SIG-M5 treated with dmso at 0.1 percent for 504 hours (cell line): ENCODE data around the gene C3.
"Not testable (repeated sequence)": the region's sequence is repeated elsewhere in the genome, so short reads cannot be mapped to it uniquely, and the experiment has no call there.

ENCODE experiments used
- DNase-seq: peaks from one replicate; lab custom pipeline; 2025; ENCODE audit not compliant: unreplicated experiment; lab: John Stamatoyannopoulos, UW

C3 gene

GRCh38 chr19:6720369-6721137 lies at the start of gene C3:
Gene C3 (minus strand): TSS chr19:6720650. CDS start chr19:6720589, 61 bp downstream.
- DNase-seq, result peak; percentile 39

GRCh38 chr19:6769006-6769619 lies 48.7 kb upstream of the C3 start:
- DNase-seq, result peak; percentile 35

- no peak for DNase-seq
Observed at GRCh38 chr19:6768236-6768785, 47.9 kb upstream of the C3 start.

- peak; percentile 90 for DNase-seq
Observed at GRCh38 chr19:6767357-6768235, 47.1 kb upstream of the C3 start, which contains the start of gene SH2D3A. Gene SH2D3A (minus strand): TSS chr19:6767435. CDS start chr19:6763748, 3,687 bp downstream.

- no peak for DNase-seq
Observed at GRCh38 chr19:6767081-6767356, 46.6 kb upstream of the C3 start.

- no peak for DNase-seq
Observed at GRCh38 chr19:6766357-6767080, 46.1 kb upstream of the C3 start.

GRCh38 chr19:6765738-6766356 lies 45.4 kb upstream of the C3 start:
- peak; percentile 55 for DNase-seq

- not testable (repeated sequence) for DNase-seq
Observed at GRCh38 chr19:6762253-6762797, 41.9 kb upstream of the C3 start.

GRCh38 chr19:6761053-6761676 lies 40.7 kb upstream of the C3 start:
- no peak for DNase-seq

GRCh38 chr19:6760606-6761005 lies 40.2 kb upstream of the C3 start:
- DNase-seq, result no peak

- DNase-seq, result no peak
Observed at GRCh38 chr19:6754653-6755463, 34.4 kb upstream of the C3 start.

- no peak for DNase-seq
Observed at GRCh38 chr19:6754136-6754535, 33.7 kb upstream of the C3 start.

GRCh38 chr19:6753178-6754031 lies 33.0 kb upstream of the C3 start:
- peak; percentile 83 for DNase-seq

GRCh38 chr19:6752256-6753177 lies 32.1 kb upstream of the C3 start:
- DNase-seq, result no peak

GRCh38 chr19:6751189-6751588 lies 30.7 kb upstream of the C3 start:
- no peak for DNase-seq

- no peak for DNase-seq
Observed at GRCh38 chr19:6750062-6750461, 29.6 kb upstream of the C3 start.

GRCh38 chr19:6748543-6748942 lies 28.1 kb upstream of the C3 start:
- not testable (repeated sequence) for DNase-seq
